Ammon's horn (tissue), 1 donor: Measurements from ENCODE around the gene PPIL4.

Experiments used
- DNase-seq: peaks from one replicate; pipeline ENCODE4 v3.0.0-alpha.2; 2016; ENCODE audit warnings: low spot score

The PPIL4 gene, protein sequence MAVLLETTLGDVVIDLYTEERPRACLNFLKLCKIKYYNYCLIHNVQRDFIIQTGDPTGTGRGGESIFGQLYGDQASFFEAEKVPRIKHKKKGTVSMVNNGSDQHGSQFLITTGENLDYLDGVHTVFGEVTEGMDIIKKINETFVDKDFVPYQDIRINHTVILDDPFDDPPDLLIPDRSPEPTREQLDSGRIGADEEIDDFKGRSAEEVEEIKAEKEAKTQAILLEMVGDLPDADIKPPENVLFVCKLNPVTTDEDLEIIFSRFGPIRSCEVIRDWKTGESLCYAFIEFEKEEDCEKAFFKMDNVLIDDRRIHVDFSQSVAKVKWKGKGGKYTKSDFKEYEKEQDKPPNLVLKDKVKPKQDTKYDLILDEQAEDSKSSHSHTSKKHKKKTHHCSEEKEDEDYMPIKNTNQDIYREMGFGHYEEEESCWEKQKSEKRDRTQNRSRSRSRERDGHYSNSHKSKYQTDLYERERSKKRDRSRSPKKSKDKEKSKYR

DNA sequence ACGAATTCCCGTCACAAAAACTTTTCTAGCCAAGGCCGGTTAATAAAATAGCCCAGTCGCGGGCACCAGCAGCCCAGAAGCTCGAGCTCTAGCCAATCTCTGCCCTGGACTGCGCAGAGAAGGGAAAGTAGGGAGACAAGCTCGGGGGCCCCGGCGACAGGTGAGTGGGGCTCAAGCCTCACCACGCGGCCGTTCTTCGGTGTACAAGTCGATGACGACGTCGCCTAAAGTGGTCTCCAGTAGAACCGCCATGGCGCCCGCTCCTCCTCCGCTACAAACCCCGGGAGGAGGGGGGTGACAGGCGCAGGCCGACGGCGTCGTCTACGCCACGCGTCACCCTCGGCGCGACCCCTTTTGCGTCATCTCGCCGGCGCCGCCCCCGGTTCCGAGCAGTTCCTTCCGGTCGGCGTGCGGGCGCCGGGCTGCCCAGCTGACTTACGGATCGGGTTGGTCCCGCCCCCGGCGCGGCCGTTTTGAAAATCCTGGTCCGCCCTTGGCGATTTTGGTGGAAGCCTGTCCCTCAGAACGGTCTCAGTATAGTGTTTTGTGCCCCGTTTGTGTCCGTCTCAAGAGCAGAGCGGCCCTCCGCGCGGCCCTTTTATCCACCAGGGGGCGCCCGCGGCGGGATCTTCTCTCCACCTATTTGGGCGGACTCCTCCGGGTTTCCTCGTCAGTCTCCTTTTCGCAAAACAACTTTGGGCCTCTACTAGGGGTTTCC, at the start of gene PPIL4:
Gene PPIL4 (minus strand): TSS at position 290 of the 718 bp plus-strand sequence. CDS start 38 bp downstream, at position 252.
- DNase-seq = peak; percentile 97

DNA sequence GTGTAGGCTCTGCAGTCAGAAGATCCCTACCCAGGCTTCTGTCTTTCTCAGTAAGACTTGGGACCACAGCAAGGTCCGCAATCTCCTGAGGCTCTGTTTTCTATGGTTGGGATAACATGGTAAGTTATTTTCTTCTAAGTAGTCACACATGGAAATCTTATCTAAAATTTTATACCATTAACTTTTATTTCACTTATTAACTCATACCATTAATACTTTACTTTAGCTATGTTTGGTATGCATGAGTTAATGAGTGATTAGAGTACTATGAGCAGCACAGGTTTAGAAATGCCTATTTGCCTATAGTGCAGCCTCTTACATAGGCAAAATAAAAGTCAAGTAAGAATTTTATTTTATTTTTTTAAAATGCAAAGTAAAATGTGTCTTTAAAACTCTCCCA, 47.6 kb upstream of the PPIL4 start:
- DNase-seq = no peak

DNA sequence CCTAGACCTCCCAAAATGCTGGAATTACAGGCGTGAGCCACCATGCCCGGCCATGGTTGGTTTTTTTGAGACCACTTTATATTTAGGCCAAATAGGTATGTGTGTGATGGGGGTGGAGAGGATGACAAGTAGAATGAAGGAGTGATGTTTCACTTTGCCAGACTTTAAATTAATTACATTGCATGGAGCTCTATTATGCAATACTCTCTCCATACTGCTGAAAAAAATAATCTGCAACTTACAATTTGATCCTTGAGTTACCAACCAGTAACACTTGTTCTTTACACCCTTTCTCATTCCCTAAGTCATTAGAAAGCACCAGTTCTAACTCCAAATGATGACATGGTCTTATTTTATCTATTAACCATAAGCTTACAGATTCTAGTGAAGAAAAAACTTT, 47.1 kb upstream of the PPIL4 start:
- DNase-seq = no peak

DNA sequence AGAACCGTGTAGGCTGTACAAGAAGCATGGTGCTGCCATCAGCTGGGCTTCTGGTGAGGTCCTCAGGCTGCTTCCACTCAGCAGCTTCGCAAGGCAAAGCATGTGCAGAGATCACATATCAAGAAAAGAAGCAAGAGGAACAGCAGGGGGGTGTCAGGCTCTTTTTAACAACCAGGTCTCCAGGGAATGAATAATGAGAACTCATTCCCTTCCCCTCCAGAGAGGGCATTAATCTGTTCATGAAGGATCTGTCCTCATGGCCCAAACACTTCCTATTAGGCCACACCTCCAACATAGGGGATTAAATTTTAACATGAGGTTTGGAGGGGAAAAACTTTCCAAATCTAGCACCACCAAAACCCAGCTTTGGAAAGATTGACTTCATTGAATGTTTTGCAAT, 40.3 kb upstream of the PPIL4 start:
- no peak for DNase-seq

DNA sequence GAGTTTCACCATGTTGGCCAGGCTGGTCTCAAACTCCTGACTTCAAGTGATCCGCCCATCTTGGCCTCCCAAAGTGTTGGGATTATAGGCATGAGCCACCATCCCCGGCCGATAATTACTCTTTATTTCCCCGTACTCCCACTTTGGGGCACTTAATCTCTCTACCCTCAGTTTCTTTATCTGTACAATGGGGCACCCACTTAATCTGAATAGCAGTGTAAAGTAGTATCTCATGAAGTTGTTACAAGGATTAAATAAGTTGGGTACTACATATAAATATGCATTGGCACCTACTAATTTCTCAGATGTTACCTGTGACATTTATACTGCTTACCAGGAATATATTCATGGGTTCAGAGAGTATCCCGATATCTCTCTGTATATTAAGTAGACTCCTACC, 35.5 kb upstream of the PPIL4 start:
- no peak for DNase-seq

DNA sequence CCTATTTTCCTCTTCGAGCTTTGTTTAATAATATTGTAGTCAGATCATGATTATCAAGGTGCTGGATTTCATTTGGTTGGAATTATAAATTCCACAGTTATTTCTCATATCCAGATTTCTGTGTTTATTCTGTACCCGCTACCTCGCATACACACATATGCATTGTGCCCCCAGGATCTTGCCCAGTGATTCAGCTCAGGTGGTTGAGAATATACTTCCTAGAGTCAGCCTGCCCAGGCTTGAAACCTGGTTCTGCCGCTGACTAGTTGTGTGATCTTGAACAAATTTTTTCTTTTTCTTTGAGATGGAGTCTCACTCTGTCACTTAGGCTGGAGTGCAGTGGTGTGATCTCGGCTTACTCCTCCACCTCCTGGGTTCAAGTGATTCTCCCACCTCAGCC, 35.0 kb upstream of the PPIL4 start:
- DNase-seq = no peak

DNA sequence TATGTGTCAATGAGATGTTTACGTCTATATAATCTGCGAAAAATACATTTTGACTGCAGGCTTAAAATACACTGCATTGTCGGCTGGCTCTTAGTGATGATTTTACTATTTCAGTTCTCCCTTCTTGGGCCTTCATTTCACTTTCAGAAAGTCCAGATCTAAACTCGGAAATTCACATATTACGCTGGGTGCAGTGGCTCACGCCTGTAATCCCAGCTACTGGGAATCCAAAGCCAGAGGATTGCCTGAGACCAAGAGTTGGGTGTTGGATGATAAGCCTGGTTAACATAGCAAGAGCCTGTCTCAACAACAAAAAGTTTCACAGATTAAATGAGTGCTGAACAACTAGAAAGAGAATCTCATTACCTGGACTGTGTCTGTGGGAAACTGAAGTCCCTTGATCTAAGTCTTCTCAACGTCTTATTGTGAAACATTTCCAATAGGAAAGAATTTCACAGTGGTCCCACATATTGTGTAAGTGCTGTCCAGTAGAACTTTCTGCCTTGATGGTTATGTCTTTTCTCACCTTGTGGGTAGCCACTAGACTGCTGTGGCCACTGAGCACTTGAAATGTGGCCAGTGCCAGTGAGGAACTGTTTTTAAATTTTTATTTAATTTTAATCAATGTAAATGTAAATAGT, 22.2 kb upstream of the PPIL4 start:
- DNase-seq = no peak

DNA sequence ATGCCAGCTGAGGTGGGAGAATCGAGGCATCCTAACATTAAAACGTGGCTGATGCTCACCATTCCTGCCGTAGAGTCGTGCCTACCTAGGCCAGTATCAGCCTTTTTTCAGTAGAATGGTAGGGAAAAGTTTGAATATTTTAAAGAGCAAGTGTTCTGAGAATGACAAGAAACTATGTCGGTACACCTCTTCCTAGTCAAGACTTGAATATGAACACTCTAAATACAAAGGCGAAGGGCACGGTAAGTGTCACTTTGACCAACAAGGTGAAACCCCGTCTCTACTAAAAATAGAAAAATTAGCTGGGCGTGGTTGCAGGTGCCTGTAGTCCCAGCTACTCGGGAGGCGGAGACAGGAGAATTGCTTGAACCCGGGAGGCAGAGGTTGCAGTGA, 21.3 kb upstream of the PPIL4 start:
- DNase-seq = no peak

DNA sequence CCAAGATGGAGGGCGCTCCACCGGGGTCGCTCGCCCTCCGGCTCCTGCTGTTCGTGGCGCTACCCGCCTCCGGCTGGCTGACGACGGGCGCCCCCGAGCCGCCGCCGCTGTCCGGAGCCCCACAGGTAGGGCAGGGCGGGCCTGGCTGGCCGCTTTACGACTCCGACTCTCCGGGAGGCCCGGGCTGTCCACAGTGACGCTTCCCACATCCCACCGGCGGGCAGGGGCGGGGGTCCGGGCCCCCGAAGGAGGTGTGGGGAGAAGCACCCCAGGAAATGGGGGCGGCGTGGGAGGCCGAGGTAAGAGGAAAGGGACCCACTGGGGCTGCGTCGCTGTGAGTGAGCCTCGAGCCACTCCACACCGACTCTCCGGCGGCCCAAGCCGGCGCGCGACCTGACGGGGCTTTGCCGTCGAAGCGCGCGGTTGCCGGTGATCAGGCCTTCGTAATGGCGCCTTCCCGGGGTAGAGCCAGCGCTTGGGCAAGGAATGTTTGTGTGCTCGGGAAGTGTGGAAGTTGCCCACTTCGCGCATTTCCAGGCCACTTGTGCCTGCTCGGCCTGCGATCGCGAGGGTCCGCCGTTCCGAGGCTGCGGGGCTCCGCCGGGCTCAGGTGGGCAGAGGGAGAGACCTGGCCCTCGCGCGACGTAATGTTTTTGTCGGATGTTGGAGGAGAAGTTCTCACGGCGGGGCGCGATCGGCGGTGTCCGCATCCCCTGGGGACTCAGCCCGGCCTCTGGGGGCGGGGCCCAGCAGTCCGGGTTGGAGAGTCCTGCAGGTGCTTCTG, 20.8 kb upstream of the PPIL4 start:
- peak; percentile 31 for DNase-seq

DNA sequence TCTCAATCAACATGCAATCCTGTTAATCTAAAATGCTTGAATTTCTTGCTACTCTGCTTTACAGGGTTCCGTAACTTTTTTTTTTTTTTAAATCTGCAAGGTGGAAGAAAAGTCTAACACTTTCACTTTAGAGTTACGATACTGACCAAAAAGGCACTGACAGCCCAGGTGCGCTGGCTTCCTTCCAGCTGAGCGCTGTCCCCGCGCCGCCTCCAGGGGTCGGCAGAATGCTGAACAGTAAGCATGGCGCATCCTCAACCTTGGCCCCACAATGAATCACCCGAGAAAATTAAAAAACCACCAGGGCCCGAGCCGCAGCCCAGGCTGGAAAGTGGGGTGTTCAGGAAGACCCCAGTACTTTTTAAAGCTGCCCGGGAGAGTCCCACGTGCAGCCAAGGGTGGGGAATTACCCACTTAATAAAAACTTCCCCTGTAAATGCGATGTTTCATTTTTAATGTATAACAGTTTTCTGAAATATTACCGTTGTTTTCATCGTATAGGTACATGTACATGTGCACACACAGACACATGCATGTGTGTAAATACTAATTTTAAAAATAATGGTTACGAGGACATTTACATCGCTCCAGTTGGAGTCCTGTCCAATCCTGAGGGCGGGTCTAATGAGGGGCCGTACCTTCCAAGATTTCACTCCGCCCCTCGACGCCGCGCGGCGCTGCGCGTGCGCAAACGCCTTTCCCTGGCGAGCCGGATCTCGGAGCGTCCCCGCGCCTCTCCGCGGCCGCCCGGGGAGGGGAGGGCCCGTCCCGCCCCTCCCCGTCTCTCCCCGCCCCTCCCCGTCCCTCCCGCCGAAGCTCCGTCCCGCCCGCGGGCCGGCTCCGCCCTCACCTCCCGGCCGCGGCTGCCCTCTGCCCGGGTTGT, 19.9 kb upstream of the PPIL4 start, which contains the start of gene GINM1:
Gene GINM1 (plus strand): TSS at position 849 of the 883 bp plus-strand sequence. CDS start 40 bp downstream, outside the sequence.
- peak; percentile 96 for DNase-seq

DNA sequence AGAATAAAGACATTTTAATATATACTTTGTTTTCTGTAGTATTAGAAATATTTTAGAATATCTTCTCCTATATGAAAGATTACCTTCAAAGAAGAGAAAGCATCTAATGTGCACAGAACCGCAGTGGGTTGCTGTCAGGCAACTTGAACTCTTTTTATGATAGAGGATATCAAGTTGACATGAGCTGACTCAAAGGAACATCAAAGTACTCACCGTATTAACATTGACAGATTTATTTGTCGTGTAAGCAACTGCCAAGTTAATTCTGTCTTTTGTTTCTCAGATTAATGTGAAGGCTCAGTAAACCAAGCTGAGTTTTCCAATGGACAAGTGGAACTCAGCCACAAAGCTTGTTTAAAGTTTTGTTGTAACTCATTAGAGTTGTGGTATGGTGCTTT, 18.1 kb upstream of the PPIL4 start:
- no peak for DNase-seq

DNA sequence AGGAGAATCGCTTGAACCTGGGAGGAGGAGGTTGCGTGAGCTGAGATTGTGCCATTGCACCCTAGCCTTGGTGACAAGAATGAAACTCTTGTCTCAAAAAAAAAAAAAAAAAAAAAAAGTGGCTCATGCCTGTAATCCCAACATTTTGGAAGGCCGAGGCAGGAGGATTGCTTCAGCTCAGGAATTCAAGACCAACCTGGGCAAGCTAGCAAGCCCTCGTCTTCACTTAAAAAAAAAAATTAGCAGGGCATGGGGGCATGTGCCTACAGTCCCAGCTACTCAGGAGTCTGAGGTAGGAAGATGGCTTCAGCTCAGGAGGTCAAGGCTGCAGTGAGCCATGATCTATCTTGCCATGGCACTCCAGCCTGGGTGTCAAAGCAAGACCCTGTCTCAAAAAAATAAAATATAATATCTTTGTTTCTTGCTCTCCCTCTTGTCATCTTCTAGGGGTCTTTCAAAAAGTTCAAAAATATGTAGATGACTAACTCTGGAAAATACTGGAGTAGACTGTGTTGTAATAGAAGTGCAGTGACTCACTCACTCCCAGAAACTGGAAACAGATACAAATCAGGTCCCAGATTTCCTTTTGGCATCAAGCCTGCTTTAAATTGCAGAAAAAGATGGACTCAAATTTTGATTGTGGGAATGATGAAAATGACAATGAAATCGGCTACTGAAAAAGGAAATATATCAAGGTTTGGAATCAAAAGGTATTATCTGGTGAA, 17.5 kb upstream of the PPIL4 start:
- DNase-seq = no peak

DNA sequence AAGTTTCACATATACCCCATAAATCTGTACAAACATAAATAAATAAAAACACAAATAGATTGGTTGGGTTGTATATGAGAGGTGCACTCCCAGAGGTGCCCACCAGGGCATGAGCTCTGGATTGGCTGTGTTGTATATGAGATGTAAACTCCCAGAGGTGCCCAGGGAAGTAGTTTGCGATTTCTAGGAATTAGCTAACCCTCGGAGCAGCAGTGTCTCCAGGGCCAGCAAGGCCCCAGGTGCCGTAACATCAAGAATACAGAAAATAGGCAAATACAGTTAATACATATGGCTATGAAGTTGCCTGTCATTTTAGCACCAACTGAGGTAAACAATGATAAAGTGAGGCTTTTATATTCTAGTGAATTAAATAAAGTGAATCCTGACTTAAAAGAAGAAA, 14.9 kb upstream of the PPIL4 start:
- DNase-seq = no peak

DNA sequence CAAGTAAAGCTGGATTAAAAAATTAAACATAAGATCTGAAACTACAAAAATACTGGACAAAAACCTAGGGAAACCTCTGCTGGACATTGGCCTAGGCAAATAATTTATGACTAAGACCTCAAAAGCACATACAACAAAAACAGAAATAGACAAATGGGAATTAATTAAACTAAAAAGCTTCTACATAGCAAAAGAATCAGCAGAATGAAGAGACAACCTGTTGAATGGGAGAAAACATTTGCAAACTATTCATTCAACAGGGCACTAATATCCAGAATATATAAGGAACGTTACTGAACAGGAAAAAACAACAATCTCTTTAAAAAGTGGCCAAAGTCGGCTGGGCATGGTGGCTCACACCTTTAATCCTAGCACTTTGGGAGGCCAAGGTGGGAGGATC, 13.5 kb upstream of the PPIL4 start:
- DNase-seq = no peak

DNA sequence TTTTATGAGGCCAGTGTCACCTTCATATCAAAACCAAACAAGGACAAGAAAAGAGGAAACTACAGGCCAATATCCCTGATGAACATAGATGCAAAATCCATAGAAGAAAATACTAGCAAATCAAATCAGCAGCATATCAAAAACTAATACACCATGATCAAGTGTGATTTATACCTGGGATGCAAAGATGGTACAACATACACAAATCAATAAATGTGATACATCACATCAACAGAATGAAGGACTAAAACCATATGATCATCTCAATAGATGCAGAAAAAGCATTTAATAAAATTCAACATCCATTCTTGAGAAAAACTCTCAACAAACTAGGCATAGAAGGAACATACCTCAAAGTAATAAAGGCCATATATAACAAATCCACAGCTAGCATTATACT, 12.2 kb upstream of the PPIL4 start:
- no peak for DNase-seq

DNA sequence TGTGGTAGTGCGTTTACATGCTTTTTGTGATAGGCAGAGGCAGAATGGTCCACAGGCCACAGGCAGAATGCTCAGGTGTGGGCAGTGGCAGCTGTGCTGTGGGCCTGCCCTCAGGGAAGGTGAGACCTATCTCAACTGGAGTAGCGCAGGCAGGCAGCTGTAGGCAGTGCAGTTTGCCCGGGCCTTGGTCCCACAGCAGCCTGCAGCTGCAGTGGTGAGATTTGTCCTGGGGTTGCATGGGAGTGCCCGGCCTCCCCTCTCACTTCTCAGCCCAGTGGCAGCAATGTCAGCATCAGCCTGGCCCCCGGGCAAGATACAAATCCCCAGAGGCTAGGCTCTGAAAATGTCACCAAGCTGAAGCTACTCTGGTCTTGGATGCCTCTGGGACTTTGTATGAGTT, 6.1 kb upstream of the PPIL4 start:
- DNase-seq = no peak

DNA sequence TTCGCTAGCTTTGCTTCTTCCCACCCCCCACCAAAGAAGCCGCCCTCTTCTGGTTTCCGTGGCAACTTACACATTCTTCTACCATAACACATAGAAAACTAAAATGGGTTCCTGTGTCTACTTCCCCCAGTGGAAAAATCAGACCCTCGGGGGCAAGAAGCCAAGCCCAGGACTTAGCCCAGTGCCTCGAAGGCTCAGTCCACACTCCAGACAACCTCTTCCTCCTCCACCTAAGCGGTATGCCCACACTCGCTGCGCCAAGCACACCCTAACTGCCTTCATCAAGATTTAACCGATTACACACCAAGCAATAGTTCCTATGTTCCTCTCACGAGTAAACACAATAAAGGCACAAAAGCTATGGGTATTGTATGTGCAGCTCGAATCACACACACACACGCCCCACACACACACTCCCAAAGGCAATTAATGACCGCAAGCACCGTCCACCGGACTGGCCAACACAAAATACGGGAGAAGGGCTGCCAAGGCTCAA, 537 bp downstream of the PPIL4 start:
- peak; percentile 42 for DNase-seq

DNA sequence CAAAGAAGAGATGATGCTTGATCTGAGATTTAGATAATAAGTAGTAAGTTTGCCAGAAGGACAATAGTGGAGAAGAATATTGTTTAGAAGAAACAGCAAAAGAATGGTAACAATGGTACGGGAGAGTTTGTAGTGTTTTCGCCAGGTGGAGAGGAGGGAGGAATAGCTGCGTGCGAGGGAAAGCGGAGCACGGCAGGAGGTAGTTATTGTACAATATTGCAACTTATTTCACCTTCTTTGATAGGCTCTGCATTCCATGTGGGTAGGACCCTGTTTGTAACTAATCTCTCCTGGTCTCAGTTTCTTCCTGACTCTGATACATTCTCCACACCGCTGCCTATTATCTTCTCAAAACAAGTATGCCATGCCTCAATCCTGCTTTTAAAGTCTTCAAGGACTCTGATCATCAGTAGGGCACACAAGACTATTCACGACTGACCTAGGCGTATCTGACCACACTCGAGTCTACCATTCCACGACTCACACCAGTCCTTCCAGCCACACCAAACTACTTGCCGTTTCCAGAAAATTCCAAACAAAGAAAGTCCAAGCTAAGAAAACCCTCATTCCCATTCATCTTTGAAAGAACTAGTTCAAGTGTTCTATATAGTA, 1.1 kb downstream of the PPIL4 start:
- no peak for DNase-seq

DNA sequence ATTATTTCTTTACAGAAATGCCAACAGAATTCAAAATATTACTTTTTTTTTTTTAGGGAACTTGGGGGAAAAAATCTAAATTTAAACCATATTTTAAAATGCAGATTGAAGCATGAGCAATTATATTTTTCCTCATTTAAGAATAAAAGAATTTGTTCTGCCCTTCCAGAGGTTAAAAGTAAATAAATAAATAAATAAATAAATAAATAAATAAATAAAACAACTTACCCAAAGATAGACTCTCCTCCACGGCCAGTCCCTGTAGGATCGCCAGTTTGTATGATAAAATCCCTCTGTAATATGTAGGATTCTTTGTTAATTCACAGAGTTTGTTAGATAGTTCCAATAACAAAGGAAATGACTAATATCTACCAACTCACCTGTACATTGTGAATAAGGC, 4.7 kb downstream of the PPIL4 start:
- DNase-seq = no peak

DNA sequence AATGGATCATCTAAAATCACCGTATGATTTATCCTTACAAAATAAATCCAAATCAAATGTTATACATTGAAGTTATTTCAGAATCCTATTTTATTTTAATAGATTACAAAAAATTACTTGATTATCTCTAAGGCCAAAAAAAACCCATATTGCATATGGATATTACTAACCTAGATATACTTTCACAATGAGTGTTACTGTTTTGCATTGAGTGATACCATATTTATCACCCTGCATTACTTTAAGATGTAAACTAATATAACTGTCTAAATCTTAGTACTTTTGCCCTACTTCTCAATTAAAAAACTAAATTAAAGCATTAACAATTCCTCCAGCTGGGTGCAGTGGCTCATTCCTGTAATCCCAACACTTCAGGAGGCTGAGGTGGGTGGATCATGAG, 11.1 kb downstream of the PPIL4 start:
- DNase-seq = no peak
